HK-2 (cell line): ENCODE measurements around the gene PUSL1.
A peak's percentile ranks its signal among the peaks of the same experiment; 100 is the strongest.

ENCODE experiments used
- DNase-seq: peaks from one replicate; pipeline ENCODE4 v3.0.0-alpha.2; 2018; ENCODE audit not compliant: unreplicated experiment

PUSL1 gene

GRCh38 chr1:1307923-1308755 lies at the start of gene PUSL1, which contains the start of gene ACAP3:
Gene PUSL1 (plus strand): TSS chr1:1308597. CDS start chr1:1308644, 47 bp downstream.
Gene ACAP3 (minus strand): TSS chr1:1307930. CDS start chr1:1307815, 115 bp downstream.
- DNase-seq: peak; percentile 89

- no peak for DNase-seq
These were observed 49.3 kb upstream of the PUSL1 start for GRCh38 chr1:1259119-1259488.

- DNase-seq: no peak
These were observed 48.9 kb upstream of the PUSL1 start for GRCh38 chr1:1259540-1259939.

GRCh38 chr1:1259951-1260600 lies 48.3 kb upstream of the PUSL1 start:
- no peak for DNase-seq

GRCh38 chr1:1260843-1261560 lies 47.4 kb upstream of the PUSL1 start:
- no peak for DNase-seq

- no peak for DNase-seq
These were observed 46.3 kb upstream of the PUSL1 start for GRCh38 chr1:1262071-1262470.

- no peak for DNase-seq
These were observed 45.6 kb upstream of the PUSL1 start for GRCh38 chr1:1262758-1263157.

- no peak for DNase-seq
These were observed 44.4 kb upstream of the PUSL1 start for GRCh38 chr1:1264026-1264425.

- peak; percentile 82 for DNase-seq
These were observed 43.5 kb upstream of the PUSL1 start for GRCh38 chr1:1264868-1265272.

- no peak for DNase-seq
These were observed 40.7 kb upstream of the PUSL1 start for GRCh38 chr1:1267488-1268283.

- DNase-seq: no peak
These were observed 40.1 kb upstream of the PUSL1 start for GRCh38 chr1:1268284-1268682.

- DNase-seq: no peak
These were observed 37.6 kb upstream of the PUSL1 start for GRCh38 chr1:1270813-1271212.

GRCh38 chr1:1272341-1273208 lies 35.8 kb upstream of the PUSL1 start:
- DNase-seq: peak; percentile 23

- DNase-seq: peak; percentile 22
These were observed 35.2 kb upstream of the PUSL1 start for GRCh38 chr1:1273209-1273511.

GRCh38 chr1:1273512-1274298 lies 34.7 kb upstream of the PUSL1 start, which contains the start of gene UBE2J2:
Gene UBE2J2 (minus strand): TSS chr1:1273854. CDS start chr1:1267992, 5,862 bp downstream.
- DNase-seq: peak; percentile 94

- DNase-seq: no peak
These were observed 34.0 kb upstream of the PUSL1 start for GRCh38 chr1:1274299-1274930.

- no peak for DNase-seq
These were observed 33.4 kb upstream of the PUSL1 start for GRCh38 chr1:1274931-1275431.

GRCh38 chr1:1275836-1276235 lies 32.6 kb upstream of the PUSL1 start:
- DNase-seq: no peak

GRCh38 chr1:1278620-1279019 lies 29.8 kb upstream of the PUSL1 start:
- DNase-seq: no peak
